ENCODE data around the gene DYNC1LI1. TPM values are rescaled to one million over a fixed set of nuclear protein-coding genes. Genes with fewer than 3 reads are reported as not detected.
"Not testable (repeated sequence)": the region's sequence is repeated elsewhere in the genome, so short reads cannot be mapped to it uniquely, and the experiment has no call there.

Gene DYNC1LI1
- total and polyA plus RNA-seq, 4 donors: 18.3 to 50.7 (median 33.5) TPM

GRCh38 chr3:32586356-32586755 is 15.7 kb upstream of the DYNC1LI1 start:
- Histone ChIP-seq H3K36me3 (ENCODE audit: control insufficient read depth in 4 of 4, insufficient read depth in 4 of 4, low read length in 4 of 4) (no peaks in the 10 kb centered on the region), H3K9me3 (ENCODE audit: control insufficient read depth in 4 of 4, insufficient read depth in 3 of 4, low read length in 3 of 4) (no peaks in the 10 kb centered on the region), H3K27me3 (ENCODE audit: control insufficient read depth in 3 of 3, insufficient read depth in 3 of 3, low read length in 2 of 3) (no peaks in the 10 kb centered on the region), H3K27ac (ENCODE audit: low read depth in 1 of 2, low read length in 1 of 2) (no peak overlapping the region), H3K9ac (ENCODE audit: insufficient read depth in 1 of 2, low read length in 2 of 2) (no peak overlapping the region), H3K4me3 (no peak overlapping the region), H3K4me1 (ENCODE audit: control insufficient read depth in 5 of 5, insufficient read depth in 5 of 5, low read length in 5 of 5) (peaks cover 0 to 8% (median 0%) of the 10 kb centered on the region in 5 donors)
- TF ChIP-seq CTCF (IDR thresholded peaks at IDR 0.05; ENCODE audit: control extremely low read depth, extremely low read depth): no peak
- ATAC-seq (ENCODE audit: insufficient read depth, low FRiP score) (no peak), DNase-seq (no peak)
- WGBS, 2 donors: 65 to 83% methylated on average over 3 of the region's 3 CpGs

GRCh38 chr3:32584660-32585059 is 14.0 kb upstream of the DYNC1LI1 start:
- Histone ChIP-seq H3K4me3 (no peak overlapping the region), H3K9ac (ENCODE audit: insufficient read depth in 1 of 2, low read length in 2 of 2) (no peak overlapping the region), H3K27me3 (ENCODE audit: control insufficient read depth in 3 of 3, insufficient read depth in 3 of 3, low read length in 2 of 3) (no peaks in the 10 kb centered on the region), H3K4me1 (ENCODE audit: control insufficient read depth in 5 of 5, insufficient read depth in 5 of 5, low read length in 5 of 5) (peaks cover 0 to 8% (median 0%) of the 10 kb centered on the region in 5 donors), H3K9me3 (ENCODE audit: control insufficient read depth in 4 of 4, insufficient read depth in 3 of 4, low read length in 3 of 4) (no peaks in the 10 kb centered on the region), H3K36me3 (ENCODE audit: control insufficient read depth in 4 of 4, insufficient read depth in 4 of 4, low read length in 4 of 4) (no peaks in the 10 kb centered on the region), H3K27ac (ENCODE audit: low read depth in 1 of 2, low read length in 1 of 2) (no peak overlapping the region)
- 33 to 73% methylated on average over 1 of the region's 1 CpG for WGBS, 2 donors
- ATAC-seq (ENCODE audit: insufficient read depth, low FRiP score) (no peak), DNase-seq (no peak)
- TF ChIP-seq CTCF (IDR thresholded peaks at IDR 0.05; ENCODE audit: control extremely low read depth, extremely low read depth): no peak

- WGBS, 2 donors: 89 to 95% methylated on average over 3 of the region's 3 CpGs
- H3K27ac ChIP-seq (ENCODE audit: low read depth in 1 of 2, low read length in 1 of 2): no peak overlapping the region
- H3K9me3 ChIP-seq (ENCODE audit: control insufficient read depth in 4 of 4, insufficient read depth in 3 of 4, low read length in 3 of 4): no peaks in the 10 kb centered on the region
- no peaks in the 10 kb centered on the region for H3K27me3 ChIP-seq (ENCODE audit: control insufficient read depth in 3 of 3, insufficient read depth in 3 of 3, low read length in 2 of 3)
- H3K4me1 ChIP-seq (ENCODE audit: control insufficient read depth in 5 of 5, insufficient read depth in 5 of 5, low read length in 5 of 5): peaks cover 0 to 8% (median 0%) of the 10 kb centered on the region in 5 donors
- no peak overlapping the region for H3K4me3 ChIP-seq
- ATAC-seq (ENCODE audit: insufficient read depth, low FRiP score) (no peak), DNase-seq (no peak)
- no peaks in the 10 kb centered on the region for H3K36me3 ChIP-seq (ENCODE audit: control insufficient read depth in 4 of 4, insufficient read depth in 4 of 4, low read length in 4 of 4)
- TF ChIP-seq CTCF (IDR thresholded peaks at IDR 0.05; ENCODE audit: control extremely low read depth, extremely low read depth): no peak
- no peak overlapping the region for H3K9ac ChIP-seq (ENCODE audit: insufficient read depth in 1 of 2, low read length in 2 of 2)
Measured at GRCh38 chr3:32583708-32584107, 13.1 kb upstream of the DYNC1LI1 start.

- peaks cover 3 to 17% (median 11%) of the 10 kb centered on the region in 5 donors for H3K4me1 ChIP-seq (ENCODE audit: control insufficient read depth in 5 of 5, insufficient read depth in 5 of 5, low read length in 5 of 5)
- H3K27ac ChIP-seq (ENCODE audit: low read depth in 1 of 2, low read length in 1 of 2); DNase-seq; H3K9ac ChIP-seq (ENCODE audit: insufficient read depth in 1 of 2, low read length in 2 of 2); H3K4me3 ChIP-seq; H3K9me3 ChIP-seq (ENCODE audit: control insufficient read depth in 4 of 4, insufficient read depth in 3 of 4, low read length in 3 of 4); H3K36me3 ChIP-seq (ENCODE audit: control insufficient read depth in 4 of 4, insufficient read depth in 4 of 4, low read length in 4 of 4); H3K27me3 ChIP-seq (ENCODE audit: control insufficient read depth in 3 of 3, insufficient read depth in 3 of 3, low read length in 2 of 3); ATAC-seq (ENCODE audit: insufficient read depth, low FRiP score): not testable (repeated sequence)
- 97 to 99% methylated on average over 20 to 31 of the region's 31 CpGs for WGBS, 2 donors
Measured at GRCh38 chr3:32578669-32579068, 8.0 kb upstream of the DYNC1LI1 start.
